GM12891 (cell line): Measurements from ENCODE around the gene URB2.

Source experiments
- POLR2A ChIP-seq: IDR thresholded peaks from 2 replicates; pipeline ENCODE4 v1.6.1; 2011; ENCODE audit warnings: low read depth, low read length, control low read depth
- POLR2AphosphoS5 ChIP-seq: IDR thresholded peaks from 2 replicates; pipeline ENCODE4 v1.6.1; 2011; ENCODE audit warnings: low read depth, low read length, control low read depth

DNA sequence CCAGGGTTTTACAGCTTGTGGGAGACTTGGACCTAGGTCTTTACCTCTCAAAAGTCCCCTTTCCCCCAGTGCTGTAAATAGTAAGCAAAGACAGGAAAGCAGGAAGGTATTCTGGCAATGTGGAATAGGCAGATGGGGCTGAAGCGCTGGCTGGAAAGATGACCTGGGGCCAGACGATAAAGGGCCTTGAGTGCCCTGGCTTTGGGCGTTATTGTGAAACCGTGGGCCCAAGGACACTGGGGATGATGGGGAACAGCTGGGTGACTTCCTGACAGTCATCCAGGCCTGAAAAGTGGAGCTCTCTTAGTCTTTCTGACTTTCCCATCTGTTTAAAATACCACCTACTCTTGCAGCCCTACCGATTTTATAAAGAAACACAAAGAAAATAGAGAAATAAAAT lies 16.3 kb downstream of the URB2 start:
- TF ChIP-seq POLR2AphosphoS5 (no peak), POLR2A (no peak)
